ENCODE data around the gene FBXL17.

- no peak for TF ChIP-seq CTCF (IDR thresholded peaks at IDR 0.05; ENCODE audit: insufficient read depth, low read length, poor library complexity, severe bottlenecking)
- TF ChIP-seq EZH2phosphoT487 (conservative IDR thresholded peaks at IDR 0.05; ENCODE audit: low read length): no peak
These were observed 322.6 kb downstream of the FBXL17 start for GRCh38 chr5:108059334-108059733.

All from SU-DHL-6 (cell line).